Gastrocnemius medialis (tissue), 4 donors: ENCODE data around the gene ASAP2. TPM values are rescaled to one million over a fixed set of nuclear protein-coding genes. Genes with fewer than 3 reads are reported as not detected.

ENCODE experiments used
- ATAC-seq, 2 donors: fragments of 150-250 bp; one replicate each; pipeline ENCODE4 v1.9.1; 2016
- DNase-seq, 2 donors: peaks; one replicate each; pipeline ENCODE4 v3.0.0-alpha.2; 2019
- H3K27ac ChIP-seq, 4 donors: fragments of 200-600 bp; sonication (generic); 1 replicate in 1 of 4; 2 replicates in 3 of 4; pipeline ENCODE4 v1.5.1; 2016 to 2018; ENCODE audit warnings: mild to moderate bottlenecking in 2 of 4, moderate library complexity in 1 of 4
- H3K27me3 ChIP-seq, 3 donors: fragments of 200-600 bp; sonication (generic) in 2 of 3; 1 replicate in 1 of 3; 2 replicates in 2 of 3; pipeline versions ENCODE4 v1.5.1 to v1.6.0; 2016 to 2019; ENCODE audit warnings: mild to moderate bottlenecking in 1 of 3, moderate library complexity in 1 of 3
- H3K36me3 ChIP-seq, 2 donors: fragments of 200-600 bp; sonication (generic) in 1 of 2; one replicate each; pipeline ENCODE4 v1.5.1; 2017 to 2018
- H3K4me1 ChIP-seq, 2 donors: fragments of 200-600 bp; sonication (generic) in 1 of 2; one replicate each; pipeline ENCODE4 v1.5.1; 2016 to 2017; ENCODE audit warnings: mild to moderate bottlenecking in 2 of 2
- H3K4me3 ChIP-seq, 4 donors: fragments of 200-600 bp; sonication (generic) in 3 of 4; 1 replicate in 1 of 4; 2 replicates in 3 of 4; pipeline ENCODE4 v1.5.1; 2016 to 2019; ENCODE audit warnings: mild to moderate bottlenecking in 2 of 4
- H3K9me3 ChIP-seq, 3 donors: fragments of 200-600 bp; sonication (generic) in 2 of 3; 1 replicate in 1 of 3; 2 replicates in 2 of 3; pipeline ENCODE4 v1.5.1; 2016 to 2019
- CTCF ChIP-seq, 5 experiments: fragments of 450-650 bp in 3 of 5; fragments of 200-600 bp in 2 of 5; sonication (generic) in 2 of 5; IDR thresholded peaks in 4 of 5; conservative IDR thresholded peaks in 1 of 5; 1 replicate in 4 of 5; 2 replicates in 1 of 5; pipeline ENCODE4 v1.5.1; 2016 to 2019; ENCODE audit warnings: antibody characterized with exemption in 5 of 5, mild to moderate bottlenecking in 3 of 5, moderate library complexity in 3 of 5
- POLR2A ChIP-seq, 2 donors: fragments of 450-650 bp; IDR thresholded peaks; one replicate each; pipeline ENCODE4 v1.6.1; 2017; ENCODE audit warnings: antibody characterized with exemption in 2 of 2, mild to moderate bottlenecking in 2 of 2, moderate library complexity in 2 of 2
- in situ Hi-C, 4 donors: fragments of 200-750 bp; cut with MboI; loops; one replicate each; pipeline versions ENCODE4 v1.15.0 to v1.8.0; 2017; ENCODE audit warnings: low sequenced_read_pairs in 4 of 4
- intact Hi-C: fragments of 100-400 bp; cut with DNase I; formaldehyde crosslinking; loops from one replicate; pipeline ENCODE4 v1.15.1; 2023; ENCODE audit warnings: low total_unique reads
- total RNA-seq, 4 donors: library from RNA; depleted of rRNA; stranded (reverse); fragments of >200 nt; gene quantifications; one replicate each; pipeline versions ENCODE4 v1.1.0 to v1.2.3, GENCODE V29; 2016

The ASAP2 gene
- total RNA-seq, 4 donors from 2014 or later: 1.9 to 4.0 (median 3.4) TPM

- ATAC-seq (no peak), DNase-seq (no peak)
- in situ Hi-C loops: no loop called here
- intact Hi-C loops: loop anchor here (5.0 kb wide), 1 partner anchor 48 kb away; the partner anchor contains the start of gene ASAP2
- Histone ChIP-seq H3K4me1 (peaks cover 19 to 36% of the 10 kb centered on the region in 2 donors), H3K4me3 (no peak overlapping the region), H3K9me3 (no peaks in the 10 kb centered on the region), H3K27me3 (no peaks in the 10 kb centered on the region), H3K27ac (no peak overlapping the region), H3K36me3 (no peaks in the 10 kb centered on the region)
- no peak for TF ChIP-seq CTCF (IDR thresholded peaks at IDR 0.05 in 4 of 5, conservative IDR thresholded peaks at IDR 0.05 in 1 of 5)
- TF ChIP-seq POLR2A (IDR thresholded peaks at IDR 0.05): no peak
These were observed 48.8 kb downstream of the ASAP2 start for GRCh38 chr2:9255416-9255815.

GRCh38 chr2:9256147-9256546 lies 49.5 kb downstream of the ASAP2 start:
- H3K36me3 ChIP-seq: no peaks in the 10 kb centered on the region
- no peak overlapping the region for H3K27ac ChIP-seq
- ATAC-seq (no peak), DNase-seq (no peak)
- in situ Hi-C loops: no loop called here
- no peak for TF ChIP-seq POLR2A (IDR thresholded peaks at IDR 0.05)
- no peak for TF ChIP-seq CTCF (IDR thresholded peaks at IDR 0.05 in 4 of 5, conservative IDR thresholded peaks at IDR 0.05 in 1 of 5)
- no peak overlapping the region for H3K4me3 ChIP-seq
- intact Hi-C loops: loop anchor here (5.0 kb wide), 1 partner anchor 49 kb away; the partner anchor contains the start of gene ASAP2
- no peaks in the 10 kb centered on the region for H3K27me3 ChIP-seq
- H3K9me3 ChIP-seq: no peaks in the 10 kb centered on the region
- H3K4me1 ChIP-seq: peaks cover 25 to 38% of the 10 kb centered on the region in 2 donors

GRCh38 chr2:9256570-9257043 lies 50.0 kb downstream of the ASAP2 start:
- TF ChIP-seq CTCF (IDR thresholded peaks at IDR 0.05 in 4 of 5, conservative IDR thresholded peaks at IDR 0.05 in 1 of 5): no peak
- TF ChIP-seq POLR2A (IDR thresholded peaks at IDR 0.05): no peak
- in situ Hi-C loops: no loop called here
- Histone ChIP-seq H3K36me3 (no peaks in the 10 kb centered on the region), H3K4me3 (no peak overlapping the region), H3K27ac (peak overlapping the region in 3 of 4 donors; percentile 27 to 83 (median 31)), H3K9me3 (no peaks in the 10 kb centered on the region), H3K4me1 (peaks cover 25 to 37% of the 10 kb centered on the region in 2 donors), H3K27me3 (no peaks in the 10 kb centered on the region)
- intact Hi-C loops: loop anchor here (5.0 kb wide), 1 partner anchor 49 kb away; the partner anchor contains the start of gene ASAP2
- no peak for ATAC-seq
- DNase-seq: no peak

- H3K27ac ChIP-seq: peak overlapping the region; percentile 7 to 83 (median 74)
- H3K36me3 ChIP-seq: no peaks in the 10 kb centered on the region
- H3K9me3 ChIP-seq: no peaks in the 10 kb centered on the region
- TF ChIP-seq POLR2A (IDR thresholded peaks at IDR 0.05) (no peak), CTCF (IDR thresholded peaks at IDR 0.05 in 4 of 5, conservative IDR thresholded peaks at IDR 0.05 in 1 of 5) (no peak)
- peaks cover 33 to 48% of the 10 kb centered on the region in 2 donors for H3K4me1 ChIP-seq
- DNase-seq: no peak
- ATAC-seq: no peak
- in situ Hi-C loops (no loop called here), intact Hi-C loops (loop anchor here (5.0 kb wide), 1 partner anchor 51 kb away; the partner anchor contains the start of gene ASAP2)
- no peaks in the 10 kb centered on the region for H3K27me3 ChIP-seq
- H3K4me3 ChIP-seq: no peak overlapping the region
These were observed 51.9 kb downstream of the ASAP2 start for GRCh38 chr2:9258501-9258900.
